Measurements from ENCODE around the gene TBCK. TPM values are rescaled to one million over a fixed set of nuclear protein-coding genes. Genes with fewer than 3 reads are reported as not detected.
A peak's percentile ranks its signal among the peaks of the same experiment; 100 is the strongest.

The TBCK gene
- total and polyA plus RNA-seq, 9 of the 15 experiments (the other 6 are each of a cell fraction or from before 2014, with no cell fraction given): 5.3 to 26.6 (median 16.2) TPM

DNA sequence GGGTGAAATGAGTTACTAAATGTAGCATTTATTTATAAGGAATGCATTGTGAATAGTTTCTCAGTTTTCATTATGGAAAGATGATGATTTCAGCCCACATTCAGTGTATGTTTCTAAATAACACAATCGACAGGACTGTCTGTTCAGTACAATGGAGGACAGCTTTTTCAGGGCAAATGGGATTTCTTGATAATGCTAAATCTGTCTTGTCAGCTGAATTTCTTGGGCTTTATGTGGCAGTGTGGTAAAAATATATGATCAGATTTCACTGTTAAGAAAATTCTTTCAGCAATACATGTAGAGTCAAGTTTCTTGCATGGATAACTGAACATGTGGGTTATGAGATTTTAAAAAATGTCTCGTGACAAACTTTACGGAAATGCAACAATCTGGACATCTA, 269.9 kb downstream of the TBCK start:
- no peaks in the 10 kb centered on the region for H3K4me1 ChIP-seq (replicated peaks in 1 of 2; ENCODE audit: control insufficient read depth in 2 of 2, insufficient read depth in 2 of 2, low read length in 2 of 2)
- TF ChIP-seq STAG1 (CRISPR knock-in tag; IDR thresholded peaks at IDR 0.05; ENCODE audit: borderline replicate concordance): no peak
- TF ChIP-seq PTTG1 (tag; IDR thresholded peaks at IDR 0.05; ENCODE audit: low read depth): no peak
- TF ChIP-seq MAFF (IDR thresholded peaks at IDR 0.05; ENCODE audit: low read length): peak; percentile 63; the same call in 1 of the 2 replicates
- no peak for TF ChIP-seq SMARCE1 (IDR thresholded peaks at IDR 0.05)
- no peak for TF ChIP-seq ZNF324 (CRISPR knock-in tag; IDR thresholded peaks at IDR 0.05)
- TF ChIP-seq, protein P1, sequence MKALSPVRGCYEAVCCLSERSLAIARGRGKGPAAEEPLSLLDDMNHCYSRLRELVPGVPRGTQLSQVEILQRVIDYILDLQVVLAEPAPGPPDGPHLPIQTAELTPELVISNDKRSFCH (CRISPR knock-in tag; IDR thresholded peaks at IDR 0.05): no peak
- TF ChIP-seq, protein P1 (tag; IDR thresholded peaks at IDR 0.05): no peak
- TF ChIP-seq RAD51 (IDR thresholded peaks at IDR 0.05; ENCODE audit: borderline replicate concordance, low read depth): no peak
- TF ChIP-seq ZNF282 (CRISPR knock-in tag; IDR thresholded peaks at IDR 0.05): no peak
- no peak for TF ChIP-seq ZKSCAN1 (IDR thresholded peaks at IDR 0.05; ENCODE audit: low read depth, low read length)
- TF ChIP-seq, protein P2, sequence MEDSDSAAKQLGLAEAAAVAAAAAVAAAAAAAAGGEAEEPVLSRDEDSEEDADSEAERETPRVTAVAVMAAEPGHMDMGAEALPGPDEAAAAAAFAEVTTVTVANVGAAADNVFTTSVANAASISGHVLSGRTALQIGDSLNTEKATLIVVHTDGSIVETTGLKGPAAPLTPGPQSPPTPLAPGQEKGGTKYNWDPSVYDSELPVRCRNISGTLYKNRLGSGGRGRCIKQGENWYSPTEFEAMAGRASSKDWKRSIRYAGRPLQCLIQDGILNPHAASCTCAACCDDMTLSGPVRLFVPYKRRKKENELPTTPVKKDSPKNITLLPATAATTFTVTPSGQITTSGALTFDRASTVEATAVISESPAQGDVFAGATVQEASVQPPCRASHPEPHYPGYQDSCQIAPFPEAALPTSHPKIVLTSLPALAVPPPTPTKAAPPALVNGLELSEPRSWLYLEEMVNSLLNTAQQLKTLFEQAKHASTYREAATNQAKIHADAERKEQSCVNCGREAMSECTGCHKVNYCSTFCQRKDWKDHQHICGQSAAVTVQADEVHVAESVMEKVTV (CRISPR knock-in tag; IDR thresholded peaks at IDR 0.05): no peak
- TF ChIP-seq ZNF699 (CRISPR knock-in tag; IDR thresholded peaks at IDR 0.05; ENCODE audit: insufficient replicate concordance): no peak
- TF ChIP-seq, protein P3, sequence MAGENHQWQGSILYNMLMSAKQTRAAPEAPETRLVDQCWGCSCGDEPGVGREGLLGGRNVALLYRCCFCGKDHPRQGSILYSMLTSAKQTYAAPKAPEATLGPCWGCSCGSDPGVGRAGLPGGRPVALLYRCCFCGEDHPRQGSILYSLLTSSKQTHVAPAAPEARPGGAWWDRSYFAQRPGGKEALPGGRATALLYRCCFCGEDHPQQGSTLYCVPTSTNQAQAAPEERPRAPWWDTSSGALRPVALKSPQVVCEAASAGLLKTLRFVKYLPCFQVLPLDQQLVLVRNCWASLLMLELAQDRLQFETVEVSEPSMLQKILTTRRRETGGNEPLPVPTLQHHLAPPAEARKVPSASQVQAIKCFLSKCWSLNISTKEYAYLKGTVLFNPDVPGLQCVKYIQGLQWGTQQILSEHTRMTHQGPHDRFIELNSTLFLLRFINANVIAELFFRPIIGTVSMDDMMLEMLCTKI (IDR thresholded peaks at IDR 0.05; ENCODE audit: partially characterized antibody): no peak
- TF ChIP-seq ZBTB17 (CRISPR knock-in tag; IDR thresholded peaks at IDR 0.05): no peak
- TF ChIP-seq MAFK (IDR thresholded peaks at IDR 0.05; ENCODE audit: low read length): peak; percentile 66
- TF ChIP-seq ZNF408 (CRISPR knock-in tag; IDR thresholded peaks at IDR 0.05; ENCODE audit: low read depth): no peak
- TF ChIP-seq MAZ (CRISPR knock-in tag; conservative IDR thresholded peaks at IDR 0.05 in 1 of 2, IDR thresholded peaks at IDR 0.05 in 1 of 2): no peak
- TF ChIP-seq RBM22 (IDR thresholded peaks at IDR 0.05; ENCODE audit: low read depth, low read length, poor library complexity, severe bottlenecking): no peak
- peak; percentile 78 for TF ChIP-seq ZNF316 (IDR thresholded peaks at IDR 0.05)
- TF ChIP-seq ZNF77 (CRISPR knock-in tag; IDR thresholded peaks at IDR 0.05): no peak
- TF ChIP-seq C11orf30 (IDR thresholded peaks at IDR 0.05; ENCODE audit: low read depth): peak; percentile 49; the same call in 1 of the 2 replicates
- peak; percentile 42 for TF ChIP-seq MAFG (tag; conservative IDR thresholded peaks at IDR 0.05)
- ChIA-PET POLR2A (no interaction called here), CTCF (ENCODE audit: low intra/inter-chr PET ratio) (no interaction called here)
- H3K27me3 ChIP-seq (ENCODE audit: control insufficient read depth in 2 of 2, insufficient read depth in 2 of 2, low read length in 2 of 2): no peaks in the 10 kb centered on the region
- FAIRE-seq: no peak
- H3K79me2 ChIP-seq (ENCODE audit: control insufficient read depth, insufficient read depth, low read length): no peaks in the 10 kb centered on the region
- no peak for ATAC-seq
- WGBS (ENCODE audit: insufficient coverage, low coverage, missing lambda C conversion rate): 30% methylated on average over 3 of the region's 3 CpGs
- H3K9ac ChIP-seq (ENCODE audit: insufficient read depth in 1 of 2, low read depth in 2 of 2, low read length in 2 of 2): no peak overlapping the region
- in situ Hi-C loops (cut with MboI) (no loop called here), intact Hi-C loops (cut with micrococcal nuclease) (no loop called here)
- no peaks in the 10 kb centered on the region for H4K20me1 ChIP-seq (replicated peaks; ENCODE audit: control insufficient read depth, insufficient read depth, low read length)
- no peaks in the 10 kb centered on the region for H3K9me1 ChIP-seq (ENCODE audit: control insufficient read depth, insufficient read depth, low read length)
- no peak overlapping the region for H3K4me2 ChIP-seq (ENCODE audit: insufficient read depth, low read length)
- H3K4me3 ChIP-seq: no peak overlapping the region
- H3K27ac ChIP-seq (ENCODE audit: extremely low read depth, low read depth, low read length): no peak overlapping the region
- H3K36me3 ChIP-seq (ENCODE audit: control insufficient read depth, insufficient read depth, low read length): no peaks in the 10 kb centered on the region
- no TSS peak for BruUV-seq (replicated peaks)
- H2AFZ ChIP-seq (ENCODE audit: low read depth, low read length): no peak overlapping the region
- no peaks in the 10 kb centered on the region for H3K9me3 ChIP-seq (replicated peaks; ENCODE audit: control insufficient read depth, insufficient read depth, low read depth, low read length)
- no peak for DNase-seq (ENCODE audit: extremely low read depth in 1 of 4, low spot score in 3 of 4)

Data from K562 (cell line).